ENCODE measurements around the gene YIPF1. TPM values are rescaled to one million over a fixed set of nuclear protein-coding genes. Genes with fewer than 3 reads are reported as not detected.

The YIPF1 gene
- total RNA-seq, 6 experiments from 2014 or later, result 22.8 to 29.3 (median 26.8) TPM

GRCh38 chr1:53851571-53852285, 37.9 kb downstream of the YIPF1 start:
- Mint-ChIP-seq H3K4me1 (ENCODE audit: low read depth) (no peaks in the 10 kb centered on the region), H3K36me3 (ENCODE audit: low read depth) (no peaks in the 10 kb centered on the region), H3K4me3 (no peak overlapping the region)

GRCh38 chr1:53850082-53850673, 39.4 kb downstream of the YIPF1 start:
- no peak overlapping the region for H3K27ac Mint-ChIP-seq
- no peak for TF ChIP-seq CTCF (IDR thresholded peaks at IDR 0.05)
- H3K9me3 Mint-ChIP-seq, result no peaks in the 10 kb centered on the region
- no peaks in the 10 kb centered on the region for H3K36me3 Mint-ChIP-seq (ENCODE audit: low read depth)
- H3K4me1 Mint-ChIP-seq (ENCODE audit: low read depth), result no peaks in the 10 kb centered on the region
- no peak for DNase-seq
- H3K4me3 Mint-ChIP-seq, result no peak overlapping the region
- H3K27me3 Mint-ChIP-seq (ENCODE audit: insufficient read depth), result no peaks in the 10 kb centered on the region; the same call in none of the 2 replicates

More at GRCh38 chr1:53851571-53852285, 37.9 kb downstream of the YIPF1 start:
- Mint-ChIP-seq H3K27ac (no peak overlapping the region), H3K27me3 (ENCODE audit: insufficient read depth) (no peaks in the 10 kb centered on the region; the same call in none of the 2 replicates), H3K9me3 (no peaks in the 10 kb centered on the region)
- TF ChIP-seq CTCF (IDR thresholded peaks at IDR 0.05), result no peak
- no peak for DNase-seq

- no peak for DNase-seq
- no peaks in the 10 kb centered on the region for H3K36me3 Mint-ChIP-seq (ENCODE audit: low read depth)
- no peaks in the 10 kb centered on the region; the same call in none of the 2 replicates for H3K27me3 Mint-ChIP-seq (ENCODE audit: insufficient read depth)
- H3K9me3 Mint-ChIP-seq, result peaks cover 6% of the 10 kb centered on the region
- no peak for TF ChIP-seq CTCF (IDR thresholded peaks at IDR 0.05)
- no peak overlapping the region for H3K27ac Mint-ChIP-seq
- H3K4me1 Mint-ChIP-seq (ENCODE audit: low read depth), result no peaks in the 10 kb centered on the region
- H3K4me3 Mint-ChIP-seq, result no peak overlapping the region
Observed at GRCh38 chr1:53847980-53848379, 41.6 kb downstream of the YIPF1 start.

GRCh38 chr1:53842347-53842746, 47.2 kb downstream of the YIPF1 start:
- no peak for DNase-seq
- no peak for TF ChIP-seq CTCF (IDR thresholded peaks at IDR 0.05)
- peaks cover 11% of the 10 kb centered on the region; the same call in 1 of the 2 replicates for H3K36me3 Mint-ChIP-seq (ENCODE audit: low read depth)
- H3K9me3 Mint-ChIP-seq, result peaks cover 26% of the 10 kb centered on the region
- H3K27ac Mint-ChIP-seq, result no peak overlapping the region
- peaks cover 3% of the 10 kb centered on the region for H3K27me3 Mint-ChIP-seq (ENCODE audit: insufficient read depth)
- no peak overlapping the region for H3K4me3 Mint-ChIP-seq
- peaks cover 6% of the 10 kb centered on the region for H3K4me1 Mint-ChIP-seq (ENCODE audit: low read depth)

GRCh38 chr1:53838654-53838974, 51.0 kb downstream of the YIPF1 start:
- Mint-ChIP-seq H3K4me1 (ENCODE audit: low read depth) (peaks cover 31% of the 10 kb centered on the region), H3K4me3 (peak overlapping the region; percentile 93), H3K36me3 (ENCODE audit: low read depth) (peaks cover 11% of the 10 kb centered on the region; the same call in 1 of the 2 replicates), H3K27me3 (ENCODE audit: insufficient read depth) (peaks cover 3% of the 10 kb centered on the region), H3K27ac (peak overlapping the region; percentile 96; the same call in 1 of the 2 replicates), H3K9me3 (peaks cover 25% of the 10 kb centered on the region)
- DNase-seq, result no peak
- no peak for TF ChIP-seq CTCF (IDR thresholded peaks at IDR 0.05)
